GM23338 (cell line): Measurements from ENCODE around the gene GALNT6. TPM values are rescaled to one million over a fixed set of nuclear protein-coding genes. Genes with fewer than 3 reads are reported as not detected.

Source experiments
- ATAC-seq: fragments of 200-7000 bp; cut with Tn5 transposase; 3 replicates; pipeline ENCODE4 v1.9.1; 2020
- DNase-seq: peaks from one replicate; pipeline ENCODE4 v3.0.0-alpha.2; 2015; ENCODE audit warnings: low spot score
- H2AFZ ChIP-seq: fragments of 200-600 bp; sonication (generic); 2 replicates; pipeline ENCODE4 v1.8.0; 2016; ENCODE audit warnings: antibody characterized with exemption, mild to moderate bottlenecking, moderate library complexity
- H3F3A ChIP-seq: fragments of 200-600 bp; sonication (generic); replicated peaks from 2 replicates; pipeline ENCODE4 v1.8.0; 2017; ENCODE audit warnings: antibody characterized with exemption, mixed run types, low read depth
- H3K27ac ChIP-seq: fragments of 200-600 bp; sonication (generic); 2 replicates; pipeline ENCODE4 v1.6.1; 2016; ENCODE audit warnings: low read depth
- H3K27me3 ChIP-seq: fragments of 200-600 bp; sonication (generic); 2 replicates; pipeline ENCODE4 v1.8.0; 2016; ENCODE audit warnings: mild to moderate bottlenecking, mixed run types, moderate library complexity; ENCODE audit not compliant: insufficient read depth
- H3K36me3 ChIP-seq: fragments of 200-600 bp; sonication (generic); 2 replicates; pipeline ENCODE4 v1.8.0; 2016; ENCODE audit warnings: mild to moderate bottlenecking; ENCODE audit not compliant: insufficient read depth
- H3K4me1 ChIP-seq: fragments of 200-600 bp; sonication (generic); 2 replicates; pipeline ENCODE4 v1.8.0; 2016; ENCODE audit warnings: mild to moderate bottlenecking, moderate library complexity; ENCODE audit not compliant: insufficient read depth
- H3K4me2 ChIP-seq: fragments of 200-600 bp; sonication (generic); 2 replicates; pipeline ENCODE4 v1.7.1; 2017; ENCODE audit warnings: mixed run types
- H3K4me3 ChIP-seq: fragments of 200-600 bp; sonication (generic); 2 replicates; pipeline ENCODE4 v1.6.1; 2016; ENCODE audit warnings: mixed run types
- H3K79me2 ChIP-seq: fragments of 200-600 bp; sonication (generic); replicated peaks from 2 replicates; pipeline ENCODE4 v1.8.0; 2017; ENCODE audit warnings: mild to moderate bottlenecking; ENCODE audit not compliant: insufficient read depth
- H3K9me2 ChIP-seq: fragments of 200-600 bp; sonication (generic); 2 replicates; pipeline ENCODE4 v1.8.0; 2017; ENCODE audit not compliant: insufficient read depth
- H4K20me1 ChIP-seq: fragments of 200-600 bp; sonication (generic); replicated peaks from 2 replicates; pipeline ENCODE4 v1.8.0; 2017; ENCODE audit warnings: mild to moderate bottlenecking; ENCODE audit not compliant: insufficient read depth
- H3K27ac Mint-ChIP-seq: 2 replicates; pipeline ENCODE4 v1.8.0; 2020; ENCODE audit warnings: inconsistent platforms, mild to moderate bottlenecking, moderate library complexity, mixed read lengths
- H3K27me3 Mint-ChIP-seq: 3 replicates; pipeline ENCODE4 v1.8.0; 2022; ENCODE audit warnings: low read depth, mild to moderate bottlenecking, moderate library complexity, mixed read lengths, inconsistent platforms; ENCODE audit not compliant: insufficient read depth, poor library complexity
- H3K36me3 Mint-ChIP-seq: 3 replicates; pipeline ENCODE4 v1.8.0; 2021; ENCODE audit warnings: low read depth, mild to moderate bottlenecking, inconsistent platforms, moderate library complexity, mixed read lengths
- H3K4me1 Mint-ChIP-seq: 3 replicates; pipeline ENCODE4 v1.8.0; 2020; ENCODE audit warnings: mild to moderate bottlenecking, inconsistent platforms, mixed read lengths
- H3K4me3 Mint-ChIP-seq: 3 replicates; pipeline ENCODE4 v1.8.0; 2021; ENCODE audit warnings: moderate library complexity, mild to moderate bottlenecking, inconsistent platforms, mixed read lengths
- H3K9me3 Mint-ChIP-seq: 3 replicates; pipeline ENCODE4 v1.8.0; 2020; ENCODE audit warnings: moderate library complexity, mild to moderate bottlenecking, inconsistent platforms, mixed read lengths
- CREB1 ChIP-seq: fragments of 250-450 bp; sonication (Bioruptor Pico); IDR thresholded peaks from 2 replicates; pipeline ENCODE4 v1.5.0; 2020; ENCODE audit warnings: low read depth, mild to moderate bottlenecking, moderate library complexity
- CTCF ChIP-seq, 2 experiments: fragments of 200-600 bp in 1 of 2; sonication (generic) in 1 of 2; conservative IDR thresholded peaks; 2 replicates each; pipeline versions ENCODE4 v1.5.1 to v1.6.1; 2016 to 2017; ENCODE audit warnings: antibody characterized with exemption in 2 of 2, low read depth in 2 of 2, mild to moderate bottlenecking in 2 of 2, moderate library complexity in 1 of 2
- EZH2 ChIP-seq: fragments of 200-600 bp; sonication (generic); IDR thresholded peaks from one replicate; pipeline ENCODE4 v1.8.0; 2017; ENCODE audit warnings: antibody characterized with exemption, mild to moderate bottlenecking, low read depth; ENCODE audit not compliant: unreplicated experiment
- JUNB ChIP-seq: IDR thresholded peaks from one replicate; pipeline ENCODE4 v1.6.1; 2016; ENCODE audit warnings: antibody characterized with exemption; ENCODE audit not compliant: unreplicated experiment
- NANOG ChIP-seq: IDR thresholded peaks from 2 replicates; pipeline ENCODE4 v1.6.1; 2016; ENCODE audit warnings: antibody characterized with exemption, borderline replicate concordance
- ZNF114 ChIP-seq: fragments of 250-450 bp; sonication (Bioruptor Pico); IDR thresholded peaks from 2 replicates; pipeline ENCODE4 v1.5.0; 2020; ENCODE audit warnings: mild to moderate bottlenecking, moderate library complexity
- ZNF462 ChIP-seq: fragments of 250-450 bp; sonication (Bioruptor Pico); IDR thresholded peaks from 2 replicates; pipeline ENCODE4 v1.5.0; 2020; ENCODE audit warnings: mild to moderate bottlenecking, moderate library complexity
- polyA plus RNA-seq: library from polyadenylated mRNA; unstranded; fragments of >200 nt; fragmentation: Nextera tagmentation; extraction: Ambion mirVana; gene quantifications from 2 replicates; pipeline ENCODE4 v1.2.1, GENCODE V29; 2016
- total RNA-seq: library from RNA; depleted of rRNA; stranded (reverse); fragments of >200 nt; shearing (Covaris generic); gene quantifications from 2 replicates; pipeline ENCODE4 v1.2.3, GENCODE V29; 2014

The GALNT6 gene
- total and polyA plus RNA-seq, 2 experiments from 2014 or later = 8.1 to 18.6 TPM

- Histone ChIP-seq H2AFZ (no peak overlapping the region), H4K20me1 (peaks cover 7% of the 10 kb centered on the region; the same call in 1 of the 2 replicates), H3K27me3 (no peaks in the 10 kb centered on the region), H3K36me3 (no peaks in the 10 kb centered on the region), H3K4me1 (peaks cover 44% of the 10 kb centered on the region), H3F3A (peaks cover 8% of the 10 kb centered on the region; the same call in 1 of the 2 replicates), H3K4me3 (no peak overlapping the region), H3K4me2 (no peak overlapping the region), H3K79me2 (peaks cover 9% of the 10 kb centered on the region; the same call in 1 of the 2 replicates), H3K9me2 (no peaks in the 10 kb centered on the region), H3K27ac (no peak overlapping the region)
- peak; percentile 87 for DNase-seq
- no peaks in the 10 kb centered on the region for H3K9me3 Mint-ChIP-seq
- H3K27ac Mint-ChIP-seq = no peak overlapping the region
- TF ChIP-seq CREB1 (CRISPR knock-in tag) (no peak), ZNF114 (CRISPR knock-in tag) (no peak), ZNF462 (no peak), EZH2 (no peak), JUNB (no peak), NANOG (no peak), CTCF (conservative IDR thresholded peaks at IDR 0.05; ENCODE audit: low read depth in 2 of 2) (peak; percentile 62 to 90)
- no peak overlapping the region for H3K4me3 Mint-ChIP-seq
- peak; percentile 14 for ATAC-seq
- peaks cover 11% of the 10 kb centered on the region for H3K27me3 Mint-ChIP-seq
- H3K36me3 Mint-ChIP-seq = no peaks in the 10 kb centered on the region; the same call in 2 of the 3 replicates
- peaks cover 38% of the 10 kb centered on the region for H3K4me1 Mint-ChIP-seq
Observed at GRCh38 chr12:51421266-51421884, 30.2 kb upstream of the GALNT6 start.
